ENCODE data around the gene ZNF391.

ZNF391 gene

GRCh38 chr6:27428966-27429365, 40.4 kb downstream of the ZNF391 start:
- no peaks in the 10 kb centered on the region for H3K4me1 Mint-ChIP-seq
- no peak overlapping the region for H3K27ac Mint-ChIP-seq (ENCODE audit: low read depth)
- peaks cover 15% of the 10 kb centered on the region for H3K27me3 Mint-ChIP-seq
- H3K4me3 Mint-ChIP-seq, result no peak overlapping the region
- ATAC-seq (replicated peaks; ENCODE audit: extremely low read depth, poor library complexity, severe bottlenecking) (no peak), DNase-seq (ENCODE audit: low spot score in 2 of 2) (no peak)
- H3K9me3 Mint-ChIP-seq, result peaks cover 4% of the 10 kb centered on the region
- H3K36me3 Mint-ChIP-seq (ENCODE audit: insufficient read depth), result no peaks in the 10 kb centered on the region

GRCh38 chr6:27433714-27434113, 45.2 kb downstream of the ZNF391 start:
- Mint-ChIP-seq H3K36me3 (ENCODE audit: insufficient read depth) (no peaks in the 10 kb centered on the region), H3K4me3 (no peak overlapping the region), H3K9me3 (peaks cover 13% of the 10 kb centered on the region), H3K27ac (ENCODE audit: low read depth) (no peak overlapping the region), H3K27me3 (peaks cover 40% of the 10 kb centered on the region), H3K4me1 (no peaks in the 10 kb centered on the region)
- ATAC-seq (replicated peaks; ENCODE audit: extremely low read depth, poor library complexity, severe bottlenecking) (no peak), DNase-seq (ENCODE audit: low spot score in 2 of 2) (no peak)

GRCh38 chr6:27439371-27439770, 50.8 kb downstream of the ZNF391 start:
- H3K36me3 Mint-ChIP-seq (ENCODE audit: insufficient read depth), result no peaks in the 10 kb centered on the region
- peaks cover 20% of the 10 kb centered on the region for H3K27me3 Mint-ChIP-seq
- H3K27ac Mint-ChIP-seq (ENCODE audit: low read depth), result no peak overlapping the region
- no peaks in the 10 kb centered on the region for H3K4me1 Mint-ChIP-seq
- DNase-seq (ENCODE audit: low spot score in 2 of 2) (no peak), ATAC-seq (replicated peaks; ENCODE audit: extremely low read depth, poor library complexity, severe bottlenecking) (no peak)
- H3K4me3 Mint-ChIP-seq, result no peak overlapping the region
- peaks cover 6% of the 10 kb centered on the region for H3K9me3 Mint-ChIP-seq

- DNase-seq (ENCODE audit: low spot score in 2 of 2) (no peak), ATAC-seq (replicated peaks; ENCODE audit: extremely low read depth, poor library complexity, severe bottlenecking) (no peak)
- H3K4me1 Mint-ChIP-seq, result no peaks in the 10 kb centered on the region
- no peak overlapping the region for H3K4me3 Mint-ChIP-seq
- H3K27me3 Mint-ChIP-seq, result peaks cover 8% of the 10 kb centered on the region
- peaks cover 6% of the 10 kb centered on the region for H3K9me3 Mint-ChIP-seq
- no peak overlapping the region for H3K27ac Mint-ChIP-seq (ENCODE audit: low read depth)
- no peaks in the 10 kb centered on the region for H3K36me3 Mint-ChIP-seq (ENCODE audit: insufficient read depth)
Measured at GRCh38 chr6:27441001-27441400, 52.4 kb downstream of the ZNF391 start.

GRCh38 chr6:27442932-27443331, 54.4 kb downstream of the ZNF391 start:
- Mint-ChIP-seq H3K9me3 (peaks cover 7% of the 10 kb centered on the region), H3K4me1 (no peaks in the 10 kb centered on the region), H3K4me3 (no peak overlapping the region), H3K27me3 (no peaks in the 10 kb centered on the region), H3K27ac (ENCODE audit: low read depth) (no peak overlapping the region), H3K36me3 (ENCODE audit: insufficient read depth) (no peaks in the 10 kb centered on the region)
- no peak for DNase-seq (ENCODE audit: low spot score in 2 of 2)
- no peak for ATAC-seq (replicated peaks; ENCODE audit: extremely low read depth, poor library complexity, severe bottlenecking)

GRCh38 chr6:27448456-27448855, 59.9 kb downstream of the ZNF391 start:
- H3K36me3 Mint-ChIP-seq (ENCODE audit: insufficient read depth), result peaks cover 20% of the 10 kb centered on the region
- no peak for DNase-seq (ENCODE audit: low spot score in 2 of 2)
- no peak overlapping the region for H3K27ac Mint-ChIP-seq (ENCODE audit: low read depth)
- peaks cover 19% of the 10 kb centered on the region for H3K9me3 Mint-ChIP-seq
- no peak overlapping the region for H3K4me3 Mint-ChIP-seq
- no peak for ATAC-seq (replicated peaks; ENCODE audit: extremely low read depth, poor library complexity, severe bottlenecking)
- no peaks in the 10 kb centered on the region for H3K27me3 Mint-ChIP-seq
- H3K4me1 Mint-ChIP-seq, result no peaks in the 10 kb centered on the region

GRCh38 chr6:27451660-27452390, 63.3 kb downstream of the ZNF391 start:
- H3K4me3 Mint-ChIP-seq, result no peak overlapping the region
- no peak for DNase-seq (ENCODE audit: low spot score in 2 of 2)
- peaks cover 30% of the 10 kb centered on the region for H3K9me3 Mint-ChIP-seq
- H3K27ac Mint-ChIP-seq (ENCODE audit: low read depth), result no peak overlapping the region
- no peaks in the 10 kb centered on the region for H3K27me3 Mint-ChIP-seq
- H3K36me3 Mint-ChIP-seq (ENCODE audit: insufficient read depth), result peaks cover 52% of the 10 kb centered on the region
- no peak for ATAC-seq (replicated peaks; ENCODE audit: extremely low read depth, poor library complexity, severe bottlenecking)
- H3K4me1 Mint-ChIP-seq, result no peaks in the 10 kb centered on the region

GRCh38 chr6:27452496-27452897, 63.9 kb downstream of the ZNF391 start:
- ATAC-seq (replicated peaks; ENCODE audit: extremely low read depth, poor library complexity, severe bottlenecking) (no peak), DNase-seq (ENCODE audit: low spot score in 2 of 2) (no peak)
- Mint-ChIP-seq H3K9me3 (peaks cover 30% of the 10 kb centered on the region), H3K27me3 (no peaks in the 10 kb centered on the region), H3K4me1 (no peaks in the 10 kb centered on the region), H3K27ac (ENCODE audit: low read depth) (no peak overlapping the region), H3K4me3 (no peak overlapping the region), H3K36me3 (ENCODE audit: insufficient read depth) (peaks cover 59% of the 10 kb centered on the region)
